ENCODE measurements around the gene SLIT1.

SLIT1 gene

DNA sequence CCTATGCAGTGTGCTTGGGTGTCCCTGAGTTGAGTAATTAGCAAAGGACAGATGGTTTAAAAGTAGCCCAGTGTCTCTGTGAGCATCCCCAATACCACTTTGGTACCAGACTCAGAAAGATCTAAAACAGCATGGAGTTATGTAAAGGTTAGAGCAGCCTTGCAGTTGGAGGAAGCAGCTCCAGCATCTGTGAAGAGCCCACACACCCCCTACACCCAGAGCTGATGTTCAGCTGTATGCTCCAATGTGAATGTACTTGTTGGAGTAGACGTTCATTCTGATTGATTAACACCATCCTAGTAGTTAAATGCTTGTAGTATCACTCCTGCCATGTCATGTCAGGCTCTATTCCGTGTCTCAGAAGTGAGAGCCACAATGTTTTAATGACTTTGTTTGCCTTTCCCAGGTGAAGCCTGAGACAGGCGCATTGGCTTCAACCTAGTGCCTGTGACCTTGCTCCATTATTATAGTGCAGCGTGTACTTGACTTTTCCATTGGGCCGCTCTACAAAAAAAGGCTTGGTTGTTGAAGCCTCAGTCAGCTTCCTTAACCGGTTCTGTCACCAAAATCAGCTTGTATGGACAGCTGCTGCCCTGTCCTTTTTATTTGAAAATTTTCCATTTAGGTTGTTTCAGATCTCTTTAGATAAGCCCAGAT is 199.4 kb downstream of the SLIT1 start:
- no peak for DNase-seq (ENCODE audit: extremely low read depth in 1 of 2, low read depth in 1 of 2)

GRCh38 chr10:96984541-96985131 is 201.1 kb downstream of the SLIT1 start:
- DNase-seq (ENCODE audit: extremely low read depth in 1 of 2, low read depth in 1 of 2) = no peak

DNA sequence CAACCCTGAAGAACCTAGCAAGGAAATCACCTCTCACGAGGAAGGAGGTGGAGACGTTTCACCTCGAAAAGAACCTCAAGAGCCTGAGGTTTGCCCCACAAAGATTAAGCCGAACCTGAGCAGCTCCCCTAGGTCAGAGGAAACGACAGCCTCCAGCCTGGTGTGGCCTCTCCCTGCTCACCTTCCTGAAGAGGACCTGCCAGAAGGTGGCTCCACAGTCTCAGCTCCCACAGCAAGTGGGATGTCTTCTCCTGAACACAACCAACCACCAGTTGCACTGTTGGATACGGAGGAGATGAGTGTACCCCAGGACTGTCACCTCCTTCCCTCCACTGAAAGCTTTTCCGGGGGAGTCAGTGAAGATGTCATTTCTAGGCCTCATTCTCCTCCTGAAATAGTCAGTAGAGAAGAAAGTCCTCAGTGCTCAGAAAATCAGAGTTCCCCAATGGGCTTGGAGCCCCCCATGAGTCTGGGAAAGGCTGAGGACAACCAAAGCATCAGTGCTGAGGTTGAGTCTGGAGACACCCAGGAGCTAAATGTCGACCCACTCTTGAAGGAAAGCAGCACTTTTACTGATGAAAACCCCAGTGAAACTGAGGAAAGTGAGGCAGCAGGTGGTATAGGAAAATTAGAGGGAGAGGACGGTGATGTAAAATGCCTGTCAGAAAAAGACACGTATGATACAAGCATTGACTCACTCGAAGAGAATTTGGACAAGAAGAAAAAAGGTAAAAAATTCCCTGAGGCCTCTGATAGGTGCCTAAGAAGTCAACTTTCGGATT is 203.4 kb downstream of the SLIT1 start:
- no peak for DNase-seq (ENCODE audit: extremely low read depth in 1 of 2, low read depth in 1 of 2)

GRCh38 chr10:96978621-96979154 is 207.1 kb downstream of the SLIT1 start:
- no peak for DNase-seq (ENCODE audit: extremely low read depth in 1 of 2, low read depth in 1 of 2)

GRCh38 chr10:96975136-96975535 is 210.6 kb downstream of the SLIT1 start:
- no peak for DNase-seq (ENCODE audit: extremely low read depth in 1 of 2, low read depth in 1 of 2)

DNA sequence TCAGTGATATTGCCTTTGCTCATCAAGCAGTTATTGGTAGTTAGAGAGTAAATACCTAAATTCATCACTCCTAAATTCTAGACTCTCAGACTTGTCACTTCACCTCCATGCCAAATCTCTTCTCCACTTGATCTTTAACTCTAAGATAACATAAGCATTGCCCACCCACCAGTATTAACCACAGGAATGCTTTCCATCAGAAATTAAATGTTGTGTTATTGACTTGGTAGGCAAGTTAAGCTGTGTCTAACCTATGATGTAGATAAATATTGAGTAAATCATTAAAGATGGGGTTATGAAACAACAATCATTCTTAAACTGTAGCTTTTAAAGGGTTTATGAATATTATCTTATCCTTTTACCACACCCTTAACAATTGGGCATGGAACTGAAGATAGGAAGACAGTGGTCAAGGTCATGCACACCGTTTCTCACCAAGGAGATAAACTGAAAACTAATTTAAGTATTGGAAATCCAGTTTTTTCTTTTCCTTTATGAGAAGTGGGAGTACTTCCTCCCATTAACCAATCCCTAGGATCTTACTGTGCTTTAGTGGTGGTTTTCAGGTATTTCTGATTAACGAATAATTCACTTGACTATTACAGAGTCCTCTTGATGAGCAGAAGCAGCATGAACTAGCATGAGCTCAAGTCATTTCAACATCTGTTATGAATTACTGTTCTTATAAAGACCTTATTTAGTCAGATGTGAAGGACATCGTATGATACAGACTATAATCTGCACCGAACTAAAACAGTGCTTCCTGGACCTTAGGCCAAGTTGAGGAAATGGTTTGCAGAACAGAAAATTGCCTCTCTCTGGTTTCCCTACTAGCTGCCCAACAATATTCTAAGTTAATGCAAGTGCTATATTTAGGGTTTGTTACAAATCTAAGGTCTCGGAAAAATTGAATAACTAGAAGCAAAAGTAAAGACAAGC is 211.7 kb downstream of the SLIT1 start:
- DNase-seq (ENCODE audit: extremely low read depth in 1 of 2, low read depth in 1 of 2) = no peak

DNA sequence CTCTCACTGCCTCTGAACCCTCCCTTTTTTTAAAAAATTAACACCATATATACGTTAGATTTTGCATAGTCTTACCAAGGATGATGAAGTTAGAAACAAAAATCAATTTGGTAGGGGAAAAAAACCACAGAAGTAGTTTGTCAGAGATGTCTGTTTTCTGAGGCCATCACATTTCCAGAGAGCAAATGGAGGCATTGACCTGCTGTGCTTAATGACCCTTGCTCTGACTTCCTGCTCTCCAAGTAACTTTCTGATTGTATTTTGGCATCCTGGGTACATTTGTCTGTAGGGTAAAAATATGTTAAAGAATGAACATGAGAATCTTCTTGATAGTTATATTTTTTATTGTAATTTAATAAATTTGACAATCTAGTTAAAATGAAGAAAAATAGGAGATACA is 213.5 kb downstream of the SLIT1 start:
- DNase-seq (ENCODE audit: extremely low read depth in 1 of 2, low read depth in 1 of 2) = no peak

DNA sequence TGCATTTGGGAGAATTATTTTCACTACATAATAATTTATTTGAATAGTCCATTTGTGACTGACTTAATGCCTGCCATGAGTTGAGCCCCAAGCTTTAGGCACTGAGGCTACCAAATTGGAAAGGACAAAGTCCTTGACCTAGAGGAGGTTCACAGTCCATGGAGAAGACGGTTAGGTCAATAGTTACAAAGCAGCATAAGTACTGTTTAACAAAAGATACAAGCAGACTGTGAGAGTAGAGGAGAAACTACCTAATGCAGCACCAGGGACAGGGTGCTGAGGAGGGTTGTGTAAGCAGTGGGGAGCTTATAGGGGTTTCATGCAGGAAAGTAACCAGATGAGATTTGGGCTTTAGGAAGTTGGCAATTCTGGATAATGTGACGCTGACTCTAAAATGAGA is 214.4 kb downstream of the SLIT1 start:
- no peak for DNase-seq (ENCODE audit: extremely low read depth in 1 of 2, low read depth in 1 of 2)

DNA sequence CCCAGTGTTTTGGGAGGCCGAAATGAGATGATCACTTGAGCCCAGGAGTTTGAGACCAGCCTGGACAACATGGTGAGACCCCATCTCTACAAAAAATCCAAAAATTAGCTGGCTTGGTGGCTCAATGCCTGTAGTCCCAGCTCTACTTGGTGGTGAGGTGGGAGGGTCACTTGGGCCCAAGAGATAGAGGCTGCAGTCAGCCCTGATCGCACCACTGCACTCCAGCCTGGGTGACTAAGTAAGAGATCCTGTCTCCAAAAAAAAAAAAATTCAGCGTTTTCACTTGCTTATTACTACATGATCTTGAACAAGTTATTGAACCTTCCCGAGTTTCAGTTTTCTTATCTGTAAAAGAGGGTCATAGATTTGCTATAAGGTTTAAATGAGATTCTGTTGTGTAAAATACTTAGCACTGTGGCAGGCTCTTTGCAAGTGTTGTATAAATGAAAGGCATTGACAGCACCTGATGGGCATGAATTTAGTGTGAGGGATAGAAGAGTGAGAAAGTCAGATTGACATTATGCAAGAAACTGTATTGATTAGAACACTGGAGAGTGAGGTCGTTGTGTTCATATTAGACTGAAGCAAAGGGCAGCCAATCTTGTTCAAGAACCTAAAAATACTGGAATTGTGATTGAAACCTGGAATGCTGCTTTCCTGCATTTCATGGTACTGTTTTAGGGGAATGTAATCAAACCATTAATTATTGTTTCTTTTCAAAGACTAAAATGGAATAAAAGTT is 216.9 kb downstream of the SLIT1 start:
- no peak for DNase-seq (ENCODE audit: extremely low read depth in 1 of 2, low read depth in 1 of 2)

DNA sequence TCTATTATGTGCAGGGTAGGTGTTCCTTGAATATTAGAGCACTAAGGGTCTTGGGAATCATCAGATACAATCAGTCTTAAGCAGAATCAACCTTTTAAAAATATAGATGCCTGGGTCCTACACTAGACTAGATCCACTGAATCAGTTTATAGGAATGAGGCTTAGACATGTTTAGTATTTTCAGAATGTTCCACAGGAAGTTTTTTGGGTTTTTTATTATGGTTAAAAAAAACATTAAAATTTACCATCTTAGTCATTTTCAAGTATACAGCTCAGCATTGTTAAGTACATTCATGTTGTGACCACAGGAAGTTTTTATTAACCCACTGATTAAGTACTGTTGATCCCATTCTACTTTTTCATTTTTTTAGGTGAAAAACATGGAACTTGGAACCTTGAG is 217.9 kb downstream of the SLIT1 start:
- no peak for DNase-seq (ENCODE audit: extremely low read depth in 1 of 2, low read depth in 1 of 2)

DNA sequence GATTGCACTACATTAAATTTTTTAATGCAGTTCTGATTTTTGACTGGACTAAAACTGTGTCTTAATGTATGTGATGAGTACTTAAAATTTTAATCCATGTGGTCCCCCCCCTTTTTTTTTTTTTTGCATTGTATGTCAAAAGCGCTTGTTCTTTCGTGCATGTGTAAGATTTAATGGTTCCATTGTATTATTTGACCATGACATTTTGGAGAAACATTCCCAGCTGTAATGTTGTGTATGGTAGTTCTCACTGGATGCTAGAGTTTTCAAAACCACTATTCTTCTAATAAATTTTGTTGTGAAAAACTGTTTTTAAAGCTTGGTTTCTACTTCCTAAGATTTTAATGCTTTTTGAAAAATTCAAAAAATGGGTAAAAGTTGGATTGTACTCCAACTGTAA is 221.6 kb downstream of the SLIT1 start:
- DNase-seq (ENCODE audit: extremely low read depth in 1 of 2, low read depth in 1 of 2) = no peak

- no peak for DNase-seq (ENCODE audit: extremely low read depth in 1 of 2, low read depth in 1 of 2)
These were observed 224.9 kb downstream of the SLIT1 start for GRCh38 chr10:96960872-96961271.

DNA sequence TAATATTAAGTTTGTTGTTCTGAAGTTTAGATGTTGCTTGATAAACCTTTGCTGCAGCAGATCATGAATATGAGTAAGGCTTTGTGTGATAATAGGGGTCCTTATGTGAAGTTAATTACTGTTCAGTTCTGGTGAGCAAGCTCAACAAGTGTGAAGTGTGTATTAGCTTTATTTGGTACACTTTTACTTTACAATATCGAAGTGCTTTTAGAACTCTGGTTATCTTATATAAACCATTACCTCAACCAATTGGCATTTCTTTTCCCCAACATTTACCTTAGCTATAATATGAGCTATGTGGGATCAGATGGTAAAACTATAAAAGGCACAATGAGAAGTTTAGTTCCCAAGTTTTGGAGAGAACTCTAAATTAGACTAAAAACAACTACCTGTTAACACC is 226.0 kb downstream of the SLIT1 start:
- no peak for DNase-seq (ENCODE audit: extremely low read depth in 1 of 2, low read depth in 1 of 2)

DNA sequence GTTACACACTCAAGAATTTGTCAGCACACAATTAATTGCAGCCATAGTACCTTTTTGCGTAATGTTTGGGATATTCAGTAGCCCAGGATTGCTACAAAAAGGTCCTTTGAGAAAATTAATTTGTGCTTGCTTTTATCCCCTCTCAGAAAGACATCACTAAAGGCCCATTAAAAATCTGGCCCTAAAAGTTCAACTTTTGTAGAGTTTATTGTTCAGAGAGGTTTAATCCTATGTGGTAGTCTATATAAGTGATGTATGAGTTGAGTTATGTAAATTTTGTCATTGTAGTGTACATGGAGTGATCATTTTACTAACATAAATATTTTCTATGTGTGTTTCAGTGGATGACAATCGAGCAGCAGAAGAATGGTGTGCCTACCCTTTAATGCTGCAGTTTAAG is 227.7 kb downstream of the SLIT1 start:
- no peak for DNase-seq (ENCODE audit: extremely low read depth in 1 of 2, low read depth in 1 of 2)

DNA sequence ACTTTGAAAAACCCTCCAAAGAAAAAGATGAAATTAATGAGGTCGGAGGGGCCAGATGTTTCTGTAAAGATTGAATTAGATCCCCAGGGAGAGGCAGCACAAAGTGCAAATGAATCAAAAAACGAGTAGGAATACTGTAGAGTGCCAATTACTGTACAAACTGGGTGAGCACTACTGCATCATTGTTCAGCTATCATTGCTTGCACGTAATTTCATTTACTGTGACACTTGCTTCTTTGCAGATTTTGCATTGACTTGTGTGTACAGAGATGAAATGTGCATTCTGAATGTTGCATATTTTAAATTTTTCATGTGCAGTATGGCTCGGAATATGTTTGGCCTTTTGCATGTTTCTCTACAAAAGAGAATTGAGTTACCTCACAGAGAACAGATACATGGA is 230.0 kb downstream of the SLIT1 start:
- no peak for DNase-seq (ENCODE audit: extremely low read depth in 1 of 2, low read depth in 1 of 2)

DNA sequence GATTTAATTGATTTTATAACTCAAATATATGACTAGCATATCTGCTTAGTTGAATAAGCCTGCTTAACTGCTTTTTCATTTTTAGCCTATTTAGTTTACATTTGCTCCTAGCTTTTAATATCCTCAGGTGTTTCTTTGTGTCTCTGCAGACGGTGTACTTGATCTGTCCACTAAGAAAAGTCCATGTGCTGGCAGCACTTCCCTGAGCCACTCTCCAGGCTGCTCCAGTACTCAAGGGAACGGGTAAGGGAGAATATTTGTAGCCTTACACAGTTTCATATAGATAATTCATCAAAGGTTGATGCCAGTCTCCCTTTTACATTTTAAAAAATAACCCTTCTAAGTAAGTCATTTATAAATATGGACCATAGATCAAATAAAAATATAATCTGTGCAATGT is 233.8 kb downstream of the SLIT1 start:
- DNase-seq (ENCODE audit: extremely low read depth in 1 of 2, low read depth in 1 of 2) = no peak

DNA sequence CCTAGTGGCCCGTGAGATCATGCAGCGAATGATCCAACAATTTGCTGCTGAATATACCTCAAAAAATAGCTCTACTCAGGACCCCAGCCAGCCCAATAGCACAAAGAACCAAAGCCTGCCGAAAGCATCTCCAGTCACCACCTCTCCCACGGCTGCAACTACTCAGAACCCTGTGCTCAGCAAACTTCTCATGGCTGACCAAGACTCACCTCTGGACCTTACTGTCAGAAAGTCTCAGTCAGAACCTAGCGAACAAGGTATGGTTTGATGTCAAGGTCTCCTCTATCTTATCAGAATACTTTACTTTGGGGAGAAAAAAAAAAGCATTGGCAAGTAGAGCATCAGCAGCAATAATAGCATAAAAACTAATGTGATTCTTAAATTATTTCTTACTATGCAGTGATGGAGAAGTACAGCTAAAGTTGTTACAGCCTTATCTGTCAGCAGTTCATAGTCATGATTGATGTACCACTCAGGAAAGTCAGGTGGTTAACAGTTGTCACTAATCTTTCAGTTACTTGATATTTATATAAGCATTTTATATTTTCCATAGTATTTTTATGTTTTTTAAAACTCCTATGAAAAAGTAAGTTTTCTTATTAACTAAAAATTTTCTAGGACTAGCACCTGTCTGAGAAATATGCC is 236.6 kb downstream of the SLIT1 start:
- no peak for DNase-seq (ENCODE audit: extremely low read depth in 1 of 2, low read depth in 1 of 2)
